Measurements from ENCODE around the gene HMOX2.

Gene HMOX2

GRCh38 chr16:4489030-4489429 lies 12.8 kb downstream of the HMOX2 start:
- H3K9ac ChIP-seq (ENCODE audit: low read length), result peak overlapping the region; percentile 69
- H3K27me3 ChIP-seq (replicated peaks; ENCODE audit: control insufficient read depth, insufficient read depth, low read length), result no peaks in the 10 kb centered on the region
- DNase-seq (ENCODE audit: low read depth), result peak; percentile 59
- peaks cover 41% of the 10 kb centered on the region for H3K4me1 ChIP-seq (ENCODE audit: control insufficient read depth, insufficient read depth, low read length)
- H3K36me3 ChIP-seq (ENCODE audit: control insufficient read depth, insufficient read depth, low read length, severe bottlenecking), result peaks cover 31% of the 10 kb centered on the region
- no peaks in the 10 kb centered on the region for H3K9me3 ChIP-seq (ENCODE audit: control insufficient read depth, low read length)
- H3K4me3 ChIP-seq (ENCODE audit: low read length), result peak overlapping the region; percentile 54

GRCh38 chr16:4491898-4492297 lies 15.7 kb downstream of the HMOX2 start:
- DNase-seq (ENCODE audit: low read depth), result no peak
- peaks cover 18% of the 10 kb centered on the region for H3K36me3 ChIP-seq (ENCODE audit: control insufficient read depth, insufficient read depth, low read length, severe bottlenecking)
- peaks cover 50% of the 10 kb centered on the region for H3K4me1 ChIP-seq (ENCODE audit: control insufficient read depth, insufficient read depth, low read length)

GRCh38 chr16:4494746-4495490 lies 18.7 kb downstream of the HMOX2 start:
- H3K4me3 ChIP-seq (ENCODE audit: low read length), result no peak overlapping the region
- H3K9ac ChIP-seq (ENCODE audit: low read length), result no peak overlapping the region
- DNase-seq (ENCODE audit: low read depth), result peak; percentile 57
- H3K4me1 ChIP-seq (ENCODE audit: control insufficient read depth, insufficient read depth, low read length), result peaks cover 45% of the 10 kb centered on the region
- H3K36me3 ChIP-seq (ENCODE audit: control insufficient read depth, insufficient read depth, low read length, severe bottlenecking), result peaks cover 24% of the 10 kb centered on the region
- H3K27me3 ChIP-seq (replicated peaks; ENCODE audit: control insufficient read depth, insufficient read depth, low read length), result no peaks in the 10 kb centered on the region
- no peaks in the 10 kb centered on the region for H3K9me3 ChIP-seq (ENCODE audit: control insufficient read depth, low read length)

More at GRCh38 chr16:4491898-4492297, 15.7 kb downstream of the HMOX2 start:
- Histone ChIP-seq H3K9me3 (ENCODE audit: control insufficient read depth, low read length) (no peaks in the 10 kb centered on the region), H3K4me3 (ENCODE audit: low read length) (no peak overlapping the region), H3K27me3 (replicated peaks; ENCODE audit: control insufficient read depth, insufficient read depth, low read length) (no peaks in the 10 kb centered on the region), H3K9ac (ENCODE audit: low read length) (no peak overlapping the region)

- H3K9me3 ChIP-seq (ENCODE audit: control insufficient read depth, low read length), result no peaks in the 10 kb centered on the region
- no peak overlapping the region for H3K9ac ChIP-seq (ENCODE audit: low read length)
- peaks cover 17% of the 10 kb centered on the region for H3K36me3 ChIP-seq (ENCODE audit: control insufficient read depth, insufficient read depth, low read length, severe bottlenecking)
- H3K4me1 ChIP-seq (ENCODE audit: control insufficient read depth, insufficient read depth, low read length), result peaks cover 53% of the 10 kb centered on the region
- no peak overlapping the region for H3K4me3 ChIP-seq (ENCODE audit: low read length)
- no peak for DNase-seq (ENCODE audit: low read depth)
- no peaks in the 10 kb centered on the region for H3K27me3 ChIP-seq (replicated peaks; ENCODE audit: control insufficient read depth, insufficient read depth, low read length)
These were observed 19.6 kb downstream of the HMOX2 start for GRCh38 chr16:4495766-4496165.

GRCh38 chr16:4496305-4496704 lies 20.1 kb downstream of the HMOX2 start:
- no peak overlapping the region for H3K4me3 ChIP-seq (ENCODE audit: low read length)

GRCh38 chr16:4498546-4499195 lies 22.5 kb downstream of the HMOX2 start:
- H3K4me3 ChIP-seq (ENCODE audit: low read length), result no peak overlapping the region
- peaks cover 67% of the 10 kb centered on the region for H3K4me1 ChIP-seq (ENCODE audit: control insufficient read depth, insufficient read depth, low read length)
- no peaks in the 10 kb centered on the region for H3K9me3 ChIP-seq (ENCODE audit: control insufficient read depth, low read length)
- peaks cover 14% of the 10 kb centered on the region for H3K36me3 ChIP-seq (ENCODE audit: control insufficient read depth, insufficient read depth, low read length, severe bottlenecking)
- H3K27me3 ChIP-seq (replicated peaks; ENCODE audit: control insufficient read depth, insufficient read depth, low read length), result no peaks in the 10 kb centered on the region
- H3K9ac ChIP-seq (ENCODE audit: low read length), result no peak overlapping the region
- no peak for DNase-seq (ENCODE audit: low read depth)

More at GRCh38 chr16:4496305-4496704, 20.1 kb downstream of the HMOX2 start:
- peaks cover 17% of the 10 kb centered on the region for H3K36me3 ChIP-seq (ENCODE audit: control insufficient read depth, insufficient read depth, low read length, severe bottlenecking)
- H3K27me3 ChIP-seq (replicated peaks; ENCODE audit: control insufficient read depth, insufficient read depth, low read length), result no peaks in the 10 kb centered on the region
- no peaks in the 10 kb centered on the region for H3K9me3 ChIP-seq (ENCODE audit: control insufficient read depth, low read length)
- peaks cover 58% of the 10 kb centered on the region for H3K4me1 ChIP-seq (ENCODE audit: control insufficient read depth, insufficient read depth, low read length)
- DNase-seq (ENCODE audit: low read depth), result peak; percentile 25
- H3K9ac ChIP-seq (ENCODE audit: low read length), result no peak overlapping the region

- Histone ChIP-seq H3K9me3 (ENCODE audit: control insufficient read depth, low read length) (no peaks in the 10 kb centered on the region), H3K9ac (ENCODE audit: low read length) (no peak overlapping the region), H3K27me3 (replicated peaks; ENCODE audit: control insufficient read depth, insufficient read depth, low read length) (no peaks in the 10 kb centered on the region), H3K4me1 (ENCODE audit: control insufficient read depth, insufficient read depth, low read length) (peaks cover 71% of the 10 kb centered on the region), H3K4me3 (ENCODE audit: low read length) (no peak overlapping the region), H3K36me3 (ENCODE audit: control insufficient read depth, insufficient read depth, low read length, severe bottlenecking) (peaks cover 13% of the 10 kb centered on the region)
- DNase-seq (ENCODE audit: low read depth), result no peak
These were observed 23.0 kb downstream of the HMOX2 start for GRCh38 chr16:4499196-4499555.

- Histone ChIP-seq H3K4me1 (ENCODE audit: control insufficient read depth, insufficient read depth, low read length) (peaks cover 60% of the 10 kb centered on the region), H3K9ac (ENCODE audit: low read length) (peak overlapping the region; percentile 75), H3K36me3 (ENCODE audit: control insufficient read depth, insufficient read depth, low read length, severe bottlenecking) (peaks cover 13% of the 10 kb centered on the region), H3K9me3 (ENCODE audit: control insufficient read depth, low read length) (no peaks in the 10 kb centered on the region), H3K4me3 (ENCODE audit: low read length) (peak overlapping the region; percentile 77), H3K27me3 (replicated peaks; ENCODE audit: control insufficient read depth, insufficient read depth, low read length) (no peaks in the 10 kb centered on the region)
- peak; percentile 85 for DNase-seq (ENCODE audit: low read depth)
These were observed 24.1 kb downstream of the HMOX2 start for GRCh38 chr16:4500272-4500671.

- Histone ChIP-seq H3K4me1 (ENCODE audit: control insufficient read depth, insufficient read depth, low read length) (peaks cover 52% of the 10 kb centered on the region), H3K4me3 (ENCODE audit: low read length) (peak overlapping the region; percentile 77), H3K27me3 (replicated peaks; ENCODE audit: control insufficient read depth, insufficient read depth, low read length) (no peaks in the 10 kb centered on the region), H3K9me3 (ENCODE audit: control insufficient read depth, low read length) (no peaks in the 10 kb centered on the region), H3K36me3 (ENCODE audit: control insufficient read depth, insufficient read depth, low read length, severe bottlenecking) (peaks cover 20% of the 10 kb centered on the region), H3K9ac (ENCODE audit: low read length) (peak overlapping the region; percentile 75)
- DNase-seq (ENCODE audit: low read depth), result no peak
These were observed 24.9 kb downstream of the HMOX2 start for GRCh38 chr16:4501071-4501478.

GRCh38 chr16:4505356-4506147 lies 29.4 kb downstream of the HMOX2 start:
- no peak overlapping the region for H3K4me3 ChIP-seq (ENCODE audit: low read length)
- no peak overlapping the region for H3K9ac ChIP-seq (ENCODE audit: low read length)
- no peaks in the 10 kb centered on the region for H3K9me3 ChIP-seq (ENCODE audit: control insufficient read depth, low read length)
- H3K4me1 ChIP-seq (ENCODE audit: control insufficient read depth, insufficient read depth, low read length), result peaks cover 20% of the 10 kb centered on the region
- DNase-seq (ENCODE audit: low read depth), result no peak
- peaks cover 46% of the 10 kb centered on the region for H3K36me3 ChIP-seq (ENCODE audit: control insufficient read depth, insufficient read depth, low read length, severe bottlenecking)
- H3K27me3 ChIP-seq (replicated peaks; ENCODE audit: control insufficient read depth, insufficient read depth, low read length), result no peaks in the 10 kb centered on the region

- Histone ChIP-seq H3K36me3 (ENCODE audit: control insufficient read depth, insufficient read depth, low read length, severe bottlenecking) (peaks cover 55% of the 10 kb centered on the region), H3K4me1 (ENCODE audit: control insufficient read depth, insufficient read depth, low read length) (peaks cover 16% of the 10 kb centered on the region), H3K4me3 (ENCODE audit: low read length) (no peak overlapping the region), H3K9me3 (ENCODE audit: control insufficient read depth, low read length) (no peaks in the 10 kb centered on the region), H3K27me3 (replicated peaks; ENCODE audit: control insufficient read depth, insufficient read depth, low read length) (no peaks in the 10 kb centered on the region), H3K9ac (ENCODE audit: low read length) (peak overlapping the region; percentile 3)
- DNase-seq (ENCODE audit: low read depth), result peak; percentile 91
These were observed 30.3 kb downstream of the HMOX2 start for GRCh38 chr16:4506450-4506849.

Data from adipocyte (in vitro differentiated cells).